ENCODE results near the gene RTN4R. TPM values are rescaled to one million over a fixed set of nuclear protein-coding genes. Genes with fewer than 3 reads are reported as not detected.

RTN4R gene
- total RNA-seq, 1 donor, result under 0.01 TPM

GRCh38 chr22:20218987-20219386 is 49.1 kb downstream of the RTN4R start:
- Histone ChIP-seq H3K9me3 (ENCODE audit: low read depth, low read length) (no peaks in the 10 kb centered on the region), H3K27me3 (ENCODE audit: insufficient read depth, low read length) (no peaks in the 10 kb centered on the region), H3K4me1 (ENCODE audit: insufficient read depth, low read length) (no peaks in the 10 kb centered on the region), H4K20me1 (ENCODE audit: insufficient read depth, low read length) (no peaks in the 10 kb centered on the region), H3K36me3 (ENCODE audit: insufficient read depth, low read length) (no peaks in the 10 kb centered on the region), H3K27ac (ENCODE audit: low read depth, low read length) (no peak overlapping the region), H2AFZ (ENCODE audit: low read length) (no peak overlapping the region), H3K4me3 (ENCODE audit: insufficient read depth, low read length) (no peak overlapping the region), H3K79me2 (ENCODE audit: insufficient read depth, low read length) (no peaks in the 10 kb centered on the region), H3K4me2 (ENCODE audit: insufficient read depth, low read length) (no peak overlapping the region)
- no peak for TF ChIP-seq CTCF (IDR thresholded peaks at IDR 0.05; ENCODE audit: extremely low read depth, low read depth, low read length)
- DNase-seq (ENCODE audit: insufficient read length, low spot score, missing footprints), result no peak

GRCh38 chr22:20218326-20218872 is 49.7 kb downstream of the RTN4R start:
- no peaks in the 10 kb centered on the region for H3K27me3 ChIP-seq (ENCODE audit: insufficient read depth, low read length)
- no peak overlapping the region for H3K27ac ChIP-seq (ENCODE audit: low read depth, low read length)
- no peaks in the 10 kb centered on the region for H3K9me3 ChIP-seq (ENCODE audit: low read depth, low read length)
- no peaks in the 10 kb centered on the region for H3K36me3 ChIP-seq (ENCODE audit: insufficient read depth, low read length)
- H2AFZ ChIP-seq (ENCODE audit: low read length), result no peak overlapping the region
- H3K79me2 ChIP-seq (ENCODE audit: insufficient read depth, low read length), result no peaks in the 10 kb centered on the region
- no peaks in the 10 kb centered on the region for H3K4me1 ChIP-seq (ENCODE audit: insufficient read depth, low read length)
- no peak overlapping the region for H3K4me3 ChIP-seq (ENCODE audit: insufficient read depth, low read length)
- no peak for DNase-seq (ENCODE audit: insufficient read length, low spot score, missing footprints)
- H3K4me2 ChIP-seq (ENCODE audit: insufficient read depth, low read length), result no peak overlapping the region
- no peaks in the 10 kb centered on the region for H4K20me1 ChIP-seq (ENCODE audit: insufficient read depth, low read length)
- TF ChIP-seq CTCF (IDR thresholded peaks at IDR 0.05; ENCODE audit: extremely low read depth, low read depth, low read length), result no peak

- no peaks in the 10 kb centered on the region for H3K36me3 ChIP-seq (ENCODE audit: insufficient read depth, low read length)
- H3K9me3 ChIP-seq (ENCODE audit: low read depth, low read length), result no peaks in the 10 kb centered on the region
- H4K20me1 ChIP-seq (ENCODE audit: insufficient read depth, low read length), result no peaks in the 10 kb centered on the region
- H3K4me3 ChIP-seq (ENCODE audit: insufficient read depth, low read length), result no peak overlapping the region
- DNase-seq (ENCODE audit: insufficient read length, low spot score, missing footprints), result no peak
- no peak for TF ChIP-seq CTCF (IDR thresholded peaks at IDR 0.05; ENCODE audit: extremely low read depth, low read depth, low read length)
- H3K27ac ChIP-seq (ENCODE audit: low read depth, low read length), result no peak overlapping the region
- no peak overlapping the region for H2AFZ ChIP-seq (ENCODE audit: low read length)
- H3K4me2 ChIP-seq (ENCODE audit: insufficient read depth, low read length), result no peak overlapping the region
- no peaks in the 10 kb centered on the region for H3K4me1 ChIP-seq (ENCODE audit: insufficient read depth, low read length)
- no peaks in the 10 kb centered on the region for H3K79me2 ChIP-seq (ENCODE audit: insufficient read depth, low read length)
- H3K27me3 ChIP-seq (ENCODE audit: insufficient read depth, low read length), result no peaks in the 10 kb centered on the region
Observed at GRCh38 chr22:20217563-20217962, 50.6 kb downstream of the RTN4R start.

- no peaks in the 10 kb centered on the region for H3K36me3 ChIP-seq (ENCODE audit: insufficient read depth, low read length)
- no peaks in the 10 kb centered on the region for H3K9me3 ChIP-seq (ENCODE audit: low read depth, low read length)
- no peaks in the 10 kb centered on the region for H3K27me3 ChIP-seq (ENCODE audit: insufficient read depth, low read length)
- TF ChIP-seq CTCF (IDR thresholded peaks at IDR 0.05; ENCODE audit: extremely low read depth, low read depth, low read length), result no peak
- H4K20me1 ChIP-seq (ENCODE audit: insufficient read depth, low read length), result no peaks in the 10 kb centered on the region
- DNase-seq (ENCODE audit: insufficient read length, low spot score, missing footprints), result no peak
- no peak overlapping the region for H3K27ac ChIP-seq (ENCODE audit: low read depth, low read length)
- H3K79me2 ChIP-seq (ENCODE audit: insufficient read depth, low read length), result no peaks in the 10 kb centered on the region
- no peak overlapping the region for H3K4me2 ChIP-seq (ENCODE audit: insufficient read depth, low read length)
- H3K4me3 ChIP-seq (ENCODE audit: insufficient read depth, low read length), result no peak overlapping the region
- H3K4me1 ChIP-seq (ENCODE audit: insufficient read depth, low read length), result no peaks in the 10 kb centered on the region
- no peak overlapping the region for H2AFZ ChIP-seq (ENCODE audit: low read length)
Observed at GRCh38 chr22:20216863-20217499, 51.1 kb downstream of the RTN4R start.

Data from osteoblast (primary cell).